Gastrocnemius medialis (tissue), 4 donors: ENCODE data around the gene VIT. TPM values are rescaled to one million over a fixed set of nuclear protein-coding genes. Genes with fewer than 3 reads are reported as not detected.

Experiments used
- ATAC-seq, 2 donors: fragments of 150-250 bp; one replicate each; pipeline ENCODE4 v1.9.1; 2016
- DNase-seq, 2 donors: peaks; one replicate each; pipeline ENCODE4 v3.0.0-alpha.2; 2019
- H3K27ac ChIP-seq, 4 donors: fragments of 200-600 bp; sonication (generic); 1 replicate in 1 of 4; 2 replicates in 3 of 4; pipeline ENCODE4 v1.5.1; 2016 to 2018; ENCODE audit warnings: mild to moderate bottlenecking in 2 of 4, moderate library complexity in 1 of 4
- H3K27me3 ChIP-seq, 3 donors: fragments of 200-600 bp; sonication (generic) in 2 of 3; 1 replicate in 1 of 3; 2 replicates in 2 of 3; pipeline versions ENCODE4 v1.5.1 to v1.6.0; 2016 to 2019; ENCODE audit warnings: mild to moderate bottlenecking in 1 of 3, moderate library complexity in 1 of 3
- H3K36me3 ChIP-seq, 2 donors: fragments of 200-600 bp; sonication (generic) in 1 of 2; one replicate each; pipeline ENCODE4 v1.5.1; 2017 to 2018
- H3K4me1 ChIP-seq, 2 donors: fragments of 200-600 bp; sonication (generic) in 1 of 2; one replicate each; pipeline ENCODE4 v1.5.1; 2016 to 2017; ENCODE audit warnings: mild to moderate bottlenecking in 2 of 2
- H3K4me3 ChIP-seq, 4 donors: fragments of 200-600 bp; sonication (generic) in 3 of 4; 1 replicate in 1 of 4; 2 replicates in 3 of 4; pipeline ENCODE4 v1.5.1; 2016 to 2019; ENCODE audit warnings: mild to moderate bottlenecking in 2 of 4
- H3K9me3 ChIP-seq, 3 donors: fragments of 200-600 bp; sonication (generic) in 2 of 3; 1 replicate in 1 of 3; 2 replicates in 2 of 3; pipeline ENCODE4 v1.5.1; 2016 to 2019
- POLR2A ChIP-seq, 2 donors: fragments of 450-650 bp; IDR thresholded peaks; one replicate each; pipeline ENCODE4 v1.6.1; 2017; ENCODE audit warnings: antibody characterized with exemption in 2 of 2, mild to moderate bottlenecking in 2 of 2, moderate library complexity in 2 of 2
- in situ Hi-C, 4 donors: fragments of 200-750 bp; cut with MboI; loops; one replicate each; pipeline versions ENCODE4 v1.15.0 to v1.8.0; 2017; ENCODE audit warnings: low sequenced_read_pairs in 4 of 4
- intact Hi-C: fragments of 100-400 bp; cut with DNase I; formaldehyde crosslinking; loops from one replicate; pipeline ENCODE4 v1.15.1; 2023; ENCODE audit warnings: low total_unique reads
- total RNA-seq, 4 donors: library from RNA; depleted of rRNA; stranded (reverse); fragments of >200 nt; gene quantifications; one replicate each; pipeline versions ENCODE4 v1.1.0 to v1.2.3, GENCODE V29; 2016
- TF ChIP-seq, protein P1 (sequence below), 5 experiments: fragments of 450-650 bp in 3 of 5; fragments of 200-600 bp in 2 of 5; sonication (generic) in 2 of 5; IDR thresholded peaks in 4 of 5; conservative IDR thresholded peaks in 1 of 5; 1 replicate in 4 of 5; 2 replicates in 1 of 5; pipeline ENCODE4 v1.5.1; 2016 to 2019; ENCODE audit warnings: antibody characterized with exemption in 5 of 5, mild to moderate bottlenecking in 3 of 5, moderate library complexity in 3 of 5

Gene VIT
- total RNA-seq, 4 donors from 2014 or later: 14.4 to 27.3 (median 17.6) TPM

DNA sequence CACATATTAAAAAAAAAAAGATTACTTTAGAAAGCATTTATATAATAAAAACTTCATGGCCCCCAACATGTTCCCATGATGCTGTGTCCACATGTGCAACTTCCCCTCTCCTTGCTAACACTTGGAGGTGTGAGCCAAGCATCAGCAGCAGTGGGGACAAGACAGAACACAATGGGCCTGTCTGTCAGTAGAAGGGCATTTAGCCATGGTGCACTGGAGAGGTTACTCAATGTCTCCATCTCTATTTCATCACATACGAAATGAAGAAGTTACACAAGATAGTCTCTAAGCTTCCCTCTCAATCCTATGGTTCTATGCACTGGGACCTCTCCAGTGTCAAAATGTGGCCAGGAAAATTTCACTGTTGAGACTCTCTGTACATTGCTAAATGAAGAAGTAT is 2.5 kb downstream of the VIT start:
- TF ChIP-seq POLR2A (IDR thresholded peaks at IDR 0.05): no peak
- TF ChIP-seq, protein P1, sequence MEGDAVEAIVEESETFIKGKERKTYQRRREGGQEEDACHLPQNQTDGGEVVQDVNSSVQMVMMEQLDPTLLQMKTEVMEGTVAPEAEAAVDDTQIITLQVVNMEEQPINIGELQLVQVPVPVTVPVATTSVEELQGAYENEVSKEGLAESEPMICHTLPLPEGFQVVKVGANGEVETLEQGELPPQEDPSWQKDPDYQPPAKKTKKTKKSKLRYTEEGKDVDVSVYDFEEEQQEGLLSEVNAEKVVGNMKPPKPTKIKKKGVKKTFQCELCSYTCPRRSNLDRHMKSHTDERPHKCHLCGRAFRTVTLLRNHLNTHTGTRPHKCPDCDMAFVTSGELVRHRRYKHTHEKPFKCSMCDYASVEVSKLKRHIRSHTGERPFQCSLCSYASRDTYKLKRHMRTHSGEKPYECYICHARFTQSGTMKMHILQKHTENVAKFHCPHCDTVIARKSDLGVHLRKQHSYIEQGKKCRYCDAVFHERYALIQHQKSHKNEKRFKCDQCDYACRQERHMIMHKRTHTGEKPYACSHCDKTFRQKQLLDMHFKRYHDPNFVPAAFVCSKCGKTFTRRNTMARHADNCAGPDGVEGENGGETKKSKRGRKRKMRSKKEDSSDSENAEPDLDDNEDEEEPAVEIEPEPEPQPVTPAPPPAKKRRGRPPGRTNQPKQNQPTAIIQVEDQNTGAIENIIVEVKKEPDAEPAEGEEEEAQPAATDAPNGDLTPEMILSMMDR (IDR thresholded peaks at IDR 0.05 in 4 of 5, conservative IDR thresholded peaks at IDR 0.05 in 1 of 5): no peak
- Histone ChIP-seq H3K9me3 (no peaks in the 10 kb centered on the region), H3K27me3 (no peaks in the 10 kb centered on the region), H3K27ac (peak overlapping the region in 3 of 4 donors; percentile 2 to 25 (median 13)), H3K4me1 (no peaks in the 10 kb centered on the region), H3K36me3 (no peaks in the 10 kb centered on the region), H3K4me3 (peak overlapping the region in 1 of 4 donors; percentile 35)
- in situ Hi-C loops (loop anchor here in 1 of 4 donors (10.0 kb wide), 1 partner anchor 86 kb away; no protein-coding TSS in a partner anchor), intact Hi-C loops (loop anchor here (5.0 kb wide), 1 partner anchor 83 kb away; no protein-coding TSS in a partner anchor)
- DNase-seq (peak; percentile 47 to 61), ATAC-seq (peak; percentile 87 to 91)

DNA sequence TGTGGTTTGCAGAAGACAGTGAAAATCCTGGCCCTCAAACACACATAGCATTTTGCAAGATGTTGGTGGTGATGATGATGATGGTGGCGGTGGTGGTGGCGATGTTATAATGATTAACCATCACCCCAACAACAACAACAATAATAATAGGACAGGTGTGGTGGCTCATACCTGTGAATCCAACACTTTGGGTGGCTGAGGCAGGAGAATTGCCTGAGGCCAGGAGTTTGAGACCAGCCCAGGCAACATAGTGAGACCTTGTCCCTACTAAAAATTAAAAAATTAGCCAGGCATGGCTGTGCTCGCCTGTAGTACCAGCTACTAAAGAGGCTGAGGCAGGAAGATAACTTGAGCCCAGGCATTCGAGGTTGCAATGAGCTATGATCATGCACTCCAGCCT is 3.8 kb downstream of the VIT start:
- no peak overlapping the region for H3K27ac ChIP-seq

DNA sequence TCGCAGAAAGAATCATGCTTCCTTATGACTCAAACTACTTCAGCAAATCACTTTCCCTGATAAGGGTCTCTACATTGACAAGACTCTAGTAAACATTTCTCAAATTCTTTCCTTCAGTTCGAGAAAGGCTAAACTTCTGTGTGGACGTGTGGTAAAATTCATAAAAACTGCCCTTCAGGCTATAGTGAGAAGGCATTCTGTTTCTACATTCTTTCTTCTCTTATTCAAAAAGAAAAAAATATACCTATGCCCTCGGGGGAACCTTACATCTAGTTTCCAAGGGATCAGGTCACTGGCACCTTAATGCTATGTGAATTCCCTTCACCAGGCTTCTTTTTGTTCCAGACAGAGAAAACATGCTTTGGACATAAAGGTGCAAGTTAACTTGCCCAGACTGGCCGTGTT is 4.9 kb downstream of the VIT start:
- intact Hi-C loops (no loop called here), in situ Hi-C loops (no loop called here)
- TF ChIP-seq, protein P1 (IDR thresholded peaks at IDR 0.05 in 4 of 5, conservative IDR thresholded peaks at IDR 0.05 in 1 of 5): no peak
- no peak for TF ChIP-seq POLR2A (IDR thresholded peaks at IDR 0.05)
- H3K36me3 ChIP-seq: no peaks in the 10 kb centered on the region
- H3K27ac ChIP-seq: no peak overlapping the region
- H3K27me3 ChIP-seq: no peaks in the 10 kb centered on the region
- no peak for DNase-seq
- no peak for ATAC-seq
- no peaks in the 10 kb centered on the region for H3K9me3 ChIP-seq
- H3K4me1 ChIP-seq: no peaks in the 10 kb centered on the region
- no peak overlapping the region for H3K4me3 ChIP-seq

More for the DNA sequence above, 3.8 kb downstream of the VIT start:
- Histone ChIP-seq H3K36me3 (no peaks in the 10 kb centered on the region), H3K27me3 (no peaks in the 10 kb centered on the region), H3K9me3 (no peaks in the 10 kb centered on the region), H3K4me3 (no peak overlapping the region), H3K4me1 (no peaks in the 10 kb centered on the region)
- DNase-seq: no peak
- TF ChIP-seq, protein P1 (IDR thresholded peaks at IDR 0.05 in 4 of 5, conservative IDR thresholded peaks at IDR 0.05 in 1 of 5): no peak
- no peak for TF ChIP-seq POLR2A (IDR thresholded peaks at IDR 0.05)
- in situ Hi-C loops (no loop called here), intact Hi-C loops (no loop called here)
- no peak for ATAC-seq

DNA sequence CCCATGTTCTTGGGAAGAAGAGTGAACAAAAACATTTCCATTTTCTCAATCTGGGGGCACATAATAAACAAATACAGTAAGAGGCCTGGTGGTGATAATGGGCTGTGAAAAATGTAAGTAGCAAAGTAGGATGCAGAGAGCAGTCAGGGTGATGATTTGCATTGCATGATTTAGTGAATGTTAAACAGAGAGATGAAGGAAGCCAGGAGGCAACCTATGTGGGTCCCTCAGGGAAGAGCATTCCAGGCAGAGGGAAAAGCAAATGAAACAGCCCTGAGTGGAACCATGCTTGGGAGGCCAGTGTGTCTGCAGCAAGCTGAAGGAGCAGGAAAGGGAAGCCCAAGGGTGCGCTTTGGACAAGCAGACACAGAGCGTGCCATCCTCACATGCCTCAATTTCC is 5.4 kb downstream of the VIT start:
- Histone ChIP-seq H3K27me3 (peaks cover 0 to under 1% (median 0%) of the 10 kb centered on the region in 3 donors), H3K36me3 (no peaks in the 10 kb centered on the region), H3K9me3 (no peaks in the 10 kb centered on the region), H3K27ac (no peak overlapping the region), H3K4me3 (no peak overlapping the region), H3K4me1 (peaks cover 0 to 5% of the 10 kb centered on the region in 2 donors)
- TF ChIP-seq, protein P1 (IDR thresholded peaks at IDR 0.05 in 4 of 5, conservative IDR thresholded peaks at IDR 0.05 in 1 of 5): no peak
- TF ChIP-seq POLR2A (IDR thresholded peaks at IDR 0.05): no peak
- ATAC-seq (no peak), DNase-seq (no peak)
- in situ Hi-C loops: no loop called here
- intact Hi-C loops: no loop called here

DNA sequence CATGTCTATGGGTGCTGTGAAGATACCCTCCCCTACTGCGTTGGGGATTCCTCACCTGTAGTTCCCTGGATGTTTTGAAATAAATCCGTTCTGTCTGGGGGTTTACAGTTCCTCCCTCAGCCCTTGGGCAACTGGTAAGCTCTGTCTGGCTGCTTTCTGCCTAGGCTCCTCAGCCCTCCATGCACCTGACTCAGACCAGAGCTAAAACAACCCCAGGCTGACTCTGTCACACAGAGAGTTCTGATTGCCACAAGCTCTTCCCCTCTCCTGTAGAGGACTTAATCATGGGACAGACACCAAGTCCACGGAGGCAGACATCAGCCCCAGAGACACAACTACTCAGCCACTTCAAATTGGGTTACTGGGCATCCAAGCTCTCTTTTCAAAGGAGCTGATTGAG is 6.3 kb downstream of the VIT start:
- no peaks in the 10 kb centered on the region for H3K36me3 ChIP-seq
- peaks cover 0 to 6% (median 0%) of the 10 kb centered on the region in 3 donors for H3K27me3 ChIP-seq
- H3K4me3 ChIP-seq: no peak overlapping the region
- DNase-seq (no peak), ATAC-seq (no peak)
- H3K9me3 ChIP-seq: no peaks in the 10 kb centered on the region
- intact Hi-C loops: no loop called here
- H3K4me1 ChIP-seq: peaks cover 2 to 5% of the 10 kb centered on the region in 2 donors
- peak overlapping the region in 2 of 4 donors; percentile 6 to 57 for H3K27ac ChIP-seq
- in situ Hi-C loops: no loop called here
- TF ChIP-seq POLR2A (IDR thresholded peaks at IDR 0.05): no peak
- TF ChIP-seq, protein P1 (IDR thresholded peaks at IDR 0.05 in 4 of 5, conservative IDR thresholded peaks at IDR 0.05 in 1 of 5): no peak
